ENCODE data around the gene CALML6.

CALML6 gene

DNA sequence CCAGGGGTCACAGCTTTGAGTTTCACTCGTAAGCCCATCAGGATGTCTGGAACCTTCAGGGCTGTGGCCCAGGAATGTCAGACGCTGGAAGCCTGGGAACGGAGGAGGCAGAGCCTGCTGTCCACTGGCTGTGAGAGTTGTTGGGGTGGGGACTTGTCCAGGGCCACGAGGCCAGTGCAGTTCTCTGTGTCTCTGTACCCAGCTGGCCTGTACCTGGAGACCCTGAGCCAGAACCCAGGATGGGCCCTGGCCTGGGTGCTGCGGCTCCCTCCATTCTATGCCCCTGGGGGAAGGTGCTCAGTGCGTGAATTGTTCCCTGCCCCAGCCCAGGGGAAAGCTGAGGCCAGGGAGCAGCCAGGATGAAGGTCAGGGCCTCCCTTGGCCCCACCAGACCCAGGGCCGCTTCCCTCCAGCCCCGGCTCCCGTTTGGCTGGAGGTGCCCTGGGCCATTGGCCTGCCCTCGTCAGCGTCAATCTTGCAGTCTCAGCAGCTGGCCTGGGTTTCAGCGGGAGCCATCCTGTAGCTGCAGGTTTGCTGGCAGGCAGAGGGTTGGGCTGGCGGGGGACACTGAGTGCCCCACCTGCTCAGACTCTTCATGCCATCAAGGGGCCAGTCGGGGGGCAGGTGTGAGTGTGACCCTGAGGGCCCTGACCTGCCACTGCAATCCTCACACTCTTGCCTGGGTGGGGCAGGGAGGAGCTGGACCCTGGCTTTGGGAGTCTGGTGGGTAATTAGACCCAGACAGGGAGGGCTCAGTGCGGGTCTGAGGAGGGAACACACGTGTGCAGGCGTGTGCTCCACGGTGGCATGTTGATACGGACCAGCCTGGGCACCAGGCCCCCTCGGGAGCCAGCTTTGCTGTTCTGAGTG, 724 bp upstream of the CALML6 start:
- no peak for DNase-seq

DNA sequence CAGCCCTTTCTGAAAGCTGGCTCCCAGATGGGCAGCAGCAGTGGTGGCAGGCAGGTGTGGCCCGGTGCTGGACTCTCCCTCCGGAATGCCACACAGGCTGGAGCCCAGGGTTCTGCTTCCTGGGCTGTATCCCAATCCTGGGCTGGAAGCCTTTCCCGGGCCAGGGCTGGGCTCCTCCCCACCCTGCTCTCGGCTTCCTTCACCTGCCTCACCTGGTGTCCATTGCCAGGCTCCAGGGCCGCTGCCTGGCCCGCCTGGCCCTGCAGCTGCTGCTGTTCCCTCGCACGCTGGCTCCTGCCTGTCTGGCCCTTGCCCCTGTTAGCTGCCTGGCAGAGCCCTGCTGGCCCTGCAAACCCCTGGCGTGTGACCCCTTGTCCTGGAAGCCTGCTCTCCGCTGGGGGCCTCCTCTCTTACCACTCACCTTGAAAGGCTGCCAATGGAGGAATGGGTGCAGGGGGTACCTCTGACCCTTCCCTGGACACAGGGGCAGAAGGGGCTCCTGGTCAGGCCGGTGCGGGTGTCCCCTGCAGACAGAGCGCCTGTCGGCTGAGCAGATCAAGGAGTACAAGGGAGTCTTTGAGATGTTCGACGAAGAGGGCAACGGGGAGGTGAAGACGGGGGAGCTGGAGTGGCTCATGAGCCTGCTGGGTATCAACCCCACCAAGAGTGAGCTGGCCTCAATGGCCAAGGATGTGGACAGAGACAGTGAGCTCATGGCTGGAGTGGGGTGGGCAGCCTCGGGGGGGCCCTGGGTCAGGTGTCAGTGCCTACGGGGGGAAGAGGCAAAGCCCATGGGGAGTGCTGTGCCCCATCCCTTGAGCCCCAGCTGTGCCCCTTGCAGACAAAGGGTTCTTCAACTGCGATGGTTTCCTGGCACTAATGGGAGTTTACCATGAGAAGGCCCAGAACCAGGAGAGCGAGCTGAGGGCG, 1.1 kb downstream of the CALML6 start:
- DNase-seq = no peak

- DNase-seq = no peak
Observed at GRCh38 chr1:1916851-1917251, 1.8 kb downstream of the CALML6 start.

GRCh38 chr1:1917304-1917976, 2.4 kb downstream of the CALML6 start:
- no peak for DNase-seq

DNA sequence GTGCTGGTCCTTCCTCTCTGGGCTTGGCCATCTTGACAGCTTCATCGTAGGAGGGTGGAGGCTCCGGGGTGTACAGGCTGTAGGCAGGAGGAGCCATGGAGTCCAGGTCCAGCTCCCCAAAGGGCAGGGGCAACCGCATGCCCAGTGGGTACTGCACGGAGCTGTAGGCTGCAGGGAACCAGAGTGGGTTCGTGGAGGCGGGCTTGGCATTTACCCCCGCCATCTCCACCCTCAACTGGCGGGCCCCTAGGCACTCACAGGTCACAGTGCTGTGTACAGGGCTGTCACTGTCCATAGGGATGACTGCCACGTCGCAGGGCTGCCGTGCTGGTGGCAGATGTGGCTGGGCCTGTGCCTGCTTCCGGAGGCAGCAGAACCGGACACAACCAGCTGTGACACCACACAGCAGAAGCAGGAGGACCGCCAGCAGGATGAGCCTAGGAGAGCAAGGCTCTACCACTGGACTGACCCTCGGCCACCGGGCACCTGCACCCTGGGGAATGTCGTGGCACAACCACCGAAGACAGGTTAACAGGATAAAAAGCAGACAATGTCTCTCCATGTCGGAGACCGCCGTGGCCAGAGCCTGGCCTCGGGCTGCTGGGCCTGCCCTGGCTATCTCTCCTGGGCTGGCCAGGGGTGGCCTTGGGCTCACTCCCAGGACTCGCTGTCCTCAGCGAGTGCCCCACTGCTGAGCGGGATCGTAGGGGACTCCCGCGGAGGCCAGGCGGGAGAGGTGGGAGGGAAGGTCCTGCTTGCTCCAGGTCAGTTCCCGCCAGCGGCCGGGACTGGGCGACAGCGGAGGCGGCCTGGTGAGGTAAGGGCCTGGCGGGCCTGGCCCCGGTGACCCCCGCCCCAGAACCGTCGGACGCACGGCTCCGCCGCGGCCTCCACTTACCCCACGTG, 3.2 kb downstream of the CALML6 start:
- no peak for DNase-seq

DNA sequence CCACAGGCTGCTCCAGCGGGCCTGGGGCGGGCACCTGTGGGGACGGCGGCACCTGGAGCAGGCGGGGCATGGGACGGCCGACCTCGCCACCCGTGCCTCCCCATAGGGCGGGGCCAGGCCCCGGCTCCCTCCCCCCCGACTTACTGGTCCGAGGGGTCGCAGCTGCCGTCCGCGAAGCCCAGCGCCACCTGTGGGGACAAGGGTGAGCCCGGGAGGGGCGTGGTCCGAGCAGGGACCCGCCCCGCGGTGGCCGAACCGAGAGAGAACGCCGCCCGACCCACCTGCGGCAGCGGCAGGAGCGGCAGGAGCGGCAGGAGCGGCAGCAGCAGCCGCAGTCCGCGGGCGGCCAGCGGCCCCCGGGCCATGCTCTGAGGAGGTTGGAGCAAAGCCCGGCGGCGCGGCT, 3.8 kb downstream of the CALML6 start, which contains the start of gene TMEM52:
TSS of gene TMEM52 (minus strand) at position 379 of the 403 bp plus-strand sequence. CDS start at position 365, 14 bp downstream.
- no peak for DNase-seq

- DNase-seq = peak; percentile 70
Observed at GRCh38 chr1:1919304-1920056, 4.4 kb downstream of the CALML6 start.

DNA sequence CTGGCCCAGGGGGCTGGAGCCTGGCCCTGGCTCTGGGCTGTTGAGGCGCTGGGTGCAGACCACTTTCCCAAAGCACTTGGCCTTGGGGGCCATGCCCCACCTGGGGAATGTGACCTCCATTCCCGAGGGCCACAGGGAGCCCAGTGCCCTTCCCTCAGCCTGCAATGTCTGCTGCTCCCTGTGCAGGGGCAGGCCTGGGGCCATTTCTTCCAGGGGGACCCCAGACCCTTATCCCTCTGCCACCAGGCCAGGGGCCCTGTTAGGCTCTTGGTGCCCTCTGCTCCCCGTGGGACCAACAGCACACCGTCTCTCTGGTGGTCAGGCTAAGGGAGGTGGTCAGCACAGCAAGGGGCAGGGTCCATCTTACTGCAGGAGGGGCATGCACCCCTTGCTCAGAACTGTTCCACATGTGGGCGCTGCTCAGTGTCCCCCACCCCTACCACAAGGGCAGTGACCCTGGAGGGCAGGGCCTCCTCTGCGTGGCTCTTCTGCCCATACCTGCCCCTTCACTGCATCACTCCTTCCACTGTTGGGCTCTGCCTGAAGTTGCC, 5.1 kb downstream of the CALML6 start:
- DNase-seq = no peak

- no peak for DNase-seq
Observed at GRCh38 chr1:1920608-1921458, 5.8 kb downstream of the CALML6 start.

- no peak for DNase-seq
Observed at GRCh38 chr1:1921459-1921862, 6.4 kb downstream of the CALML6 start.

DNA sequence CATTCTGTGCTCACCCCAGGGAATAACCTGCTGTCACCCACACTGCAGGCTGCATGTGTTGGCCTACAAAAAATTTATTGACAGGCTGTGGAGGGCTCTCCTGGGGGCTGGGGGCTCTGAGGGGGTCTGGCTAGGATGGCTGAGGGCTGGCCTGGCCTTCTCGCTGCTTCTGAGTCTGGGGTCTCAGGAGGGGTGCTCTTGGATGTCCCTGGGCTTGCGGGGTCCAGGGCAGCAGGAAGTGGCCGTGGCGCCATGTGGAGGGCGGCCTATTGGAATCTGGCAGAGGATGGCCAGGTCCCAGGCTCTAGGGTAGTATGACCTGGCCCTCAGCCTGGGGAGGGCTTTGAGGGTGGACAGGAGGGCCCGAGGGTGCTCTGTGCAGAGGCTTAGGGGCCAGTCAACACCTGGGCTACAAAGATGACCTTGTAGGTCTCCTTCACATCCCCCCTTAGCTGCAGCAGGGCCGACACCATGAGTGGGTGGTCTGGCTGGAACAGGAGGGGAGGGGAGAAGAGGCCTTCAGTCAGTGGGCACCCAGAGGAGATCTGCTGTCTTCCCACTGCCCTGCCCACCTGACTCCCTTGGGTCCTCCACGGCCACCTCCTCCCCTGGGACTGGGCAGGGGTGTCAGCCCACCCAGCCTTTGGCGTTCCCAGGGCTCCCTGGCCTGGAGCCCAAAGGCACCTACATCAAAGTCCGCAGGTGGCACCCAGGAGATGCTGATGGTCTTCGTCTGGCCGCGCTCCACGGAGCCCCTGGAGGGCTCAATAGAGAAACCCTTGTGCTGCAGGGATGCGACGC, 7.0 kb downstream of the CALML6 start:
- no peak for DNase-seq

GRCh38 chr1:1922702-1922955, 7.6 kb downstream of the CALML6 start:
- no peak for DNase-seq

- no peak for DNase-seq
Observed at GRCh38 chr1:1922956-1923833, 8.1 kb downstream of the CALML6 start.

GRCh38 chr1:1924386-1924785, 9.3 kb downstream of the CALML6 start:
- DNase-seq = no peak

- DNase-seq = no peak
Observed at GRCh38 chr1:1924849-1925248, 9.8 kb downstream of the CALML6 start.

- no peak for DNase-seq
Observed at GRCh38 chr1:1925437-1926345, 10.6 kb downstream of the CALML6 start.

DNA sequence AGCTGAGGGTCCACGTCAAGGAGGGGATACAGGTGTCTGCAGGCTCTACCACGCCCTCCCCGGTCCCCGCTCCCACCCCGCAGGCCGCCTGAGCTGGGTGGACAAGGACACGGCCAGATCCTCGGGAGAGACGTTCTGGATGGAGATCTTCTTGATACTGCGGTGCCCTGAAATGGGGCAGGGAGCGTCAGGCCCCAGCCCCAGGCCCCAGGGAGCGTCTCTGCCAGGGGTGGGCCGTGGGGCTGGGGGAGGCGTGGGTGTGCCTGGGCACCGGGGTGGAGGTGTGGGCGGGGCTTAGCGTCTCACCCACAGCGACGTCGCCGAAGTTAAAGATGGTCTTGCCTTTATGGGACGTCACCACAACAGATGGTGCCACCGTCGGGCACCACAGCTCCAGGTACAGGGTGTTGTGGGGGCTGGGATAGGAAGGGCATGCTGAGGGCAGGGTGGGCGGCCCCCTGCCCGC, 11.3 kb downstream of the CALML6 start:
- no peak for DNase-seq
